SH-SY5Y (cell line): ENCODE results near the gene UGT2A3.

ENCODE experiments used
- GATA2 ChIP-seq: IDR thresholded peaks from 2 replicates; pipeline ENCODE4 v1.6.1; 2011; ENCODE audit warnings: mild to moderate bottlenecking, low read depth, low read length
- GATA3 ChIP-seq: IDR thresholded peaks from 2 replicates; pipeline ENCODE4 v1.6.1; 2011; ENCODE audit warnings: low read depth, mild to moderate bottlenecking, low read length, moderate library complexity

DNA sequence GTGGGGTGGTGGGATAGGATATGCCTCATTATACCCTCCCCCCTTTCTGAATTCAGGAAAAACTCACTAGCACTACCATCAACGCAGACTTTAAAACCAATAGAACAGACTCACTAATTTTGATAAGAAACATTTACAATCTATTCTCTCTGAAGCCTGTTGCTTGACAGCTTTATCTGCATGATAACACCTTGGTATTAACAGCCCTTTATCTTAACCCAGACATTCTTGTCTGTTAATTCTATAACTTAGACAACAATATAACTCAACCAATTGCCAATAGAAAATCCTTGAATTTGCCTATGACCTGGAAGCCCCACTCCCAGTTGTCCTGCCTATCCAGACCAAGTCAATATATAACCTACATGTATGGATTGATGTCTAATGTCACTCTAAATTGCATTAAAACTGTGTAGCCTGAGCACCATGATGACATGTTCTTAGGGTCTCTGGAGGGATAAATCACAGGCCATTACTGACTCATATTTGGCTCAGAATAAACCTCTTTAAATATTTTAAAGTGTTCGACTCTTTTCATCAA lies 1.5 kb upstream of the UGT2A3 start:
- TF ChIP-seq GATA3 = no peak
- no peak for TF ChIP-seq GATA2
